Glomerular endothelial cell (primary cell): ENCODE results near the gene FRMPD4. TPM values are rescaled to one million over a fixed set of nuclear protein-coding genes. Genes with fewer than 3 reads are reported as not detected.
"Not testable (repeated sequence)": the region's sequence is repeated elsewhere in the genome, so short reads cannot be mapped to it uniquely, and the experiment has no call there.

Experiments used
- DNase-seq: peaks from one replicate; pipeline ENCODE4 v3.0.0-alpha.2; 2011; ENCODE audit warnings: low read depth, low spot score; ENCODE audit errors: extremely low read depth
- total RNA-seq: library from RNA; depleted of rRNA; stranded (reverse); fragments of >200 nt; gene quantifications from 2 replicates; pipeline ENCODE4 v1.2.3, GENCODE V29; 2015

FRMPD4 gene
- total RNA-seq = not detected in 2 replicates

GRCh38 chrX:12138361-12139313, at the start of gene FRMPD4:
Gene FRMPD4, plus strand, starts transcription at chrX:12138473. Its CDS starts 499 bp downstream, at chrX:12138972.
- no peak for DNase-seq

DNA sequence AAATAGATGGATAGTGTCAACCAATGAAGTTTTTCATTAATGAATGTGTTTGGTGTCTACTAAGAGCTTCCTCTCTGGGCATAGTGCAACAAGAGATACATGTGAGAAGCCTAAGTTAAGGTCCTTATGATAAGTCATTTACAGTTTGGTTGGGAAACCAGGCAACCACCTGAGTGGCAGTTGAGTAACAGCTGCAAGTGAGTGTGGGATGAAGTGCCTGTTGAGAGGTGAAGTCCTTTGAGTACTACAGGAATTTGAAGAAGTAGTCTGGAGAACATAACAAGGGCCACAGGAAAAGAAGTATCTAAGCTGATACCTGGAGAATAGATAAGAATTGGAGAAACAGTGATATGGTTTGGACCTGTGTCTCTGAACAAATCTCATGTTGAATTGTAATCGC, 48.5 kb upstream of the FRMPD4 start:
- DNase-seq = no peak

DNA sequence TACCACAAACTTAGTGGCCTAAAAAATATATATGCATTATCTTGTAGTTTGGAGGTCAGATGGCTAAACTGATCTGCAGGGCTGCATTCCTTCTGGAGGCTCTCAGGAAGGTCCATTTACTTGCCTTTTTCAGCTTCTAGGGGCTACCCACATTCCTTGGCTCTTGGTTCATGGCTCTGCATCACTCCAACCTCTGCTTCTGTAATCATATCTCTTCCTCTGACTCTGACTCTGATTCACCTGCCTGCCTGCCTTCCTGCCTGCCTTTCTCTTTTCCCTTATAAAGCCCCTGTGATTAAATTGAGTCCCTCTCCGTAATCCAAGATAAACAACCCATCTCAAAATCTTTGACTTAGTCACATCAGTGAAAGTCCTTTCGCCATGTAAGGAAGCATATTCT, 25.0 kb upstream of the FRMPD4 start:
- no peak for DNase-seq

DNA sequence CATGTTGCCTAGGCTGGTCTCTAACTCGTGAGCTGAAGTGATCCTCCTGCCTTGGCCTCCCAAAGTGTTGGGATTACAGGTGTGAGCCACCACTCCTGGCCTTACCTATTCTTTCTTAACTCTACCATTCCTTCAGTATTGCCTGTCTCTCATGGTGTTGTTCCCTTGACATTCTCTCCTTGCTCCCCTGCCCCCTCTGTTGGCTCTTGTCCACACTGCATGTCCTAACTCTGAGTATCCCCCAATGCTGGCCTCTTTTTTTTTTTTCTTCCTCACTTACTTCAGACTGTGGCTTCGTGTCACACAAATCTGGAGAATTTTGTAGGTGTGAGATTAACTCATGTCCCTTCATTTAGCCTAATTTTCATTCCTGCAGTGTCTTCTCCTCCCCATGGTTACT, 22.9 kb upstream of the FRMPD4 start:
- no peak for DNase-seq

GRCh38 chrX:12118134-12118533, 20.1 kb upstream of the FRMPD4 start:
- no peak for DNase-seq

DNA sequence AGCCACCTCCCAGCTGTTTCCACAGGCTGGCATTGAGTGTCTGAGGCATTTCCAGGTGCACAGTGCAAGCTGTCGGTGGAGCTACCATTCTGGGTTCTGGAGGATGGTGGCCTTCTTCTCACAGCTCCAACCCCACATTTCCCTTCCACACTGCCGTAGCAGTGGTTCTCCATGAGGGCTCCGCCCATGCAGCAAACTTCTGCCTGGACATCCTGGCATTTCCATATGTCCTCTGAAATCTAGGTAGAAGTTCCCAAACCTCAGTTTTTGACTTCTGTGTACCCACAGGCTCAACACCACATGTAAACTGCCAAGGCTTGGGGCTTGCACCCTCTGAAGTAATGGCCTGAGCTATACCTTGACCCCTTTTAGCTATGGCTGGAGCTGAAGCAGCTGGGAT, 10.3 kb upstream of the FRMPD4 start:
- no peak for DNase-seq

DNA sequence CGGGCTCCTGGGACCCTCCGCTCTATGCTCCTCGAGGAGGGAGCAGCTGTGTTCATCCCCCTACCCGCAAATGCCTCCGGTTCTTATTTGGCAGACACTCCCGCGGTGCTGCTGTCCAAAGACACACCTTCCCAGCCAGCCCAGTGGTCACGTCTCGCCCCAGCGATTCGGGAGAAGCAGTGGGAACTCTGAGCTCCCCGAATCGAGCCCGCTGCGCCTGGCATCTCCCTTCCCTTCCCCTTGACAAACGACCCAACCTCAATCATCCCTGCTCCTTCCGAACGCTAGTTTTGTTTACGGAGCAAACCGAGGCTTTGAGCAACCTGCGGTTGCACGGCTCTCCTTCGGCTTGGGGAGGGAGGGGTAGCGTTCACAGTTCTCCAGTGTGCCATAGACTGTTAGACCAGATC, 317 bp upstream of the FRMPD4 start:
- no peak for DNase-seq

GRCh38 chrX:12139934-12140611, 1.8 kb downstream of the FRMPD4 start:
- DNase-seq = no peak

- no peak for DNase-seq
Measured at GRCh38 chrX:12141511-12141910, 3.2 kb downstream of the FRMPD4 start.

GRCh38 chrX:12142661-12143060, 4.4 kb downstream of the FRMPD4 start:
- no peak for DNase-seq

DNA sequence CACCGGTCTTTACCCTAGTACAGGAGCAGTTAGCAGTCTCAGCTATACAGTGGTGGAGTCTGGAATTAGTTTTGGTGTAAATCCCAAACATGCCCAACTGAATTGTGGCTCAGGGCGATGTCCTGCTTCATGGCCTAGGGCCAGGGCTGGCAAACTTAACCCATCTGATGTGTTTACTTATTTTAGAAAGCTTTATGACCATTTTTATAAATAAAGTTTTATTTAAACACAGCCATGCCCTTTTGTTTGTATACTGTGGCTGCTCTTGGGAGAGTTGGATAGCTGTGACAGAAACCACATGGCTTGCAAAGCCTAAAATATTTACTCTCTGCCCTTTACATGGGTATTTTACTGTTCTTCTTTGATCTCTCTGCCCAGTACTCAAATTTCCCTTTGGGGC, 7.1 kb downstream of the FRMPD4 start:
- DNase-seq = no peak

DNA sequence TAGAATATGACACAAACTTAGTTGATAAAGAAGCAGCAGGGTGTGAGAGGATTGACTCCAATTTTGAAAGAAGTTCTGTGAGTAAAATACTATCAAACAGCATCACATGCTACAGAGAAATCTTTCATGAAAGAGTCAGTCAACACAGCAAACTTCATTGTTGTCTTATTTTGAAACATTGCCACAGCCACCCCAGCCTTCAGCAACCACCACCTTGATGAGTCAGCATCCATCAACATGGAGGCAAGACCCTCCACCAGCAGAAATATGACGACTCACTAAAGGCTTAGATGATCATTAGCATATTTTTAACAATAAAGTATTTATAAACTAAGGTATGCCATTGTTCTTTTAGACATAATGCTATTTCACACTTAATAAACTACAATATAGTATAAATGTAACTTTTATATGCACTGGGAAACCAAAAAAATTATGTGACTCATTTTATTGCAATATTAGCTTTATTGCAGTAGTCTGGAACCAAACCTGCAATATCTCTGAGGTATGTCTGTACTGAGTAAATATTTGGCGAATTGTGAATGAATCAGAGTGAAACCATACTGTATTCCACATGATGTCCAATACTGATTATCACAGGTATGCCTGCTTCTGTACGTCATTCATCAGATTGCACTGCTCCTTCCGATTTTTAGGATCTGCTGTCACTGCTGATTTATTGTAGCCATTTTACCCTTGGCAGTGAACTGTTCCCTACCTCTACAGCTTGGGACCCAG, 11.6 kb downstream of the FRMPD4 start:
- no peak for DNase-seq

DNA sequence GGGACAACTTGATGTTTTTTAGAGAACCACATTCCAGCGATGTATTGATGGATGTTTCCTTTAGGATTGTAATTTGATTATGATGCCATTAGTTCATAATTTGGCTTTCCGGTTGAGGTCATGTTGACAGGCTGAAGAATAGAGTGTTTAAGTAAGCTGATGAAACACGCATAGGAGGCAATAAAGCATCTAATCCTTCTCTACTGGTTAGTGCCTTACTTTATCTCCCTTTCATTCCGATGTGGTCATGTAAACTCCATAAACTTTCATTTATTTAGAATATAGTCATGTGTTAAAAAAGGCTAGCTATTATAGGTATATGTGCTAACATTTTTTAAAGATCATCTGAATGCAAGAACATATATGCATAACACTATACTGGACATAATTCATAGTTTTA, 15.0 kb downstream of the FRMPD4 start:
- DNase-seq = no peak

- DNase-seq = no peak
Measured at GRCh38 chrX:12153741-12154140, 15.5 kb downstream of the FRMPD4 start.

GRCh38 chrX:12159799-12160198, 21.5 kb downstream of the FRMPD4 start:
- no peak for DNase-seq

DNA sequence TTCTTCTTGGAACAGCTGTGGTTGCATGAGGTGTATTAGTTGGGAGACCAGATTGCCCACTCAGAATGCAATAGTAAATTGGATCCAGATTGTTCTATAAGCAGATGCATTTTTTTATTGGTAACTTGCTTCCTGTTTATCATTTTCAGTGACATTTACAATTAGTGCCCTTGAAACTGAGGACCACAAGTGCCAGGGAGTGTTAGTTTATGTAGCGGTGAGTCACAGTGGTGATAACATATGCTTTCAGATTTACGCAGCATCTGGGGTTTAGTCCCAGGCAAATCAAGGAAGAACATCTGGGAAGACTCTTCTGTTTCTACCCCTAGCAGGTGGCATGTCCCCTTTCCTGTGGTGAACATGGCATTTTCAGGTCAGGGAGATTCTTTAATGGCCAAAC, 24.1 kb downstream of the FRMPD4 start:
- DNase-seq = no peak

- DNase-seq = not testable (repeated sequence)
Measured at GRCh38 chrX:12164180-12164579, 25.9 kb downstream of the FRMPD4 start.

DNA sequence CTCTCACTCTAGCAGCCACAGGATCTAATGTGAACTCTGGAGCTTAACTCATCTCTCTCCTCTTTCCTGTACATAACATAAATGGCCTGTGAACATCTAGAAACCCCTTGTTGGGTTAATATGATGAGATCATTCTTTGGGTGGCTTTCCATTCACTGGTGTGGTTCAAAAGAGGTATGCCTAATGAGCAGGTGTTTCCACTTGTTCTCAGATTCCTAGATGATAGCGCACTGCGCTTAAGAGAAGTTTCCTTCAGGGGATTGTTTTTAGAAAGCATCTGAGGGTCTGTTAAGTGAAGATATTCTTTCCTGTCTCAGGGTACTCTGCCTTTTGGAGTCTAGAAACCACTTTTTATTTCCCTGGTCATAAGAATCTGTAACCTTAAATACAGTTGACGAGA, 32.5 kb downstream of the FRMPD4 start:
- DNase-seq = no peak

DNA sequence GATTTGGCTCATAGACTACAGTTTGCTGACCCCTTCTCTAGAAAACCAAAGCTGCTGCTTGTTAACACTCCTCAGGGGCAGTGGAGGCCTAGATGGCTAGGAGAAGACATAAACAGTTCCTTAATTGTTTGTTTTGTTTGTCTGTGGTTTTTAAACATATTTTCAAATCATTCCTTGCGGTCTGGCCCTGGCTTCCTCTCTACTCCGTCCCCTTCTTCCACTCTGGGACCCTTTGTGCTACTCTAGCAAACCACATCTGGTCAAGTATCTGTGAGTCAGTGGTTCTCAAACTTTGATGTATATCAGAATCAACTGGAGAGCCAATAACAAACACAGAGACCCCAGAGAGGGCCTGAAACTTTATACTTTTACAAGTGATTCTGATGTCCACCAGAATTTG, 36.1 kb downstream of the FRMPD4 start:
- DNase-seq = no peak

DNA sequence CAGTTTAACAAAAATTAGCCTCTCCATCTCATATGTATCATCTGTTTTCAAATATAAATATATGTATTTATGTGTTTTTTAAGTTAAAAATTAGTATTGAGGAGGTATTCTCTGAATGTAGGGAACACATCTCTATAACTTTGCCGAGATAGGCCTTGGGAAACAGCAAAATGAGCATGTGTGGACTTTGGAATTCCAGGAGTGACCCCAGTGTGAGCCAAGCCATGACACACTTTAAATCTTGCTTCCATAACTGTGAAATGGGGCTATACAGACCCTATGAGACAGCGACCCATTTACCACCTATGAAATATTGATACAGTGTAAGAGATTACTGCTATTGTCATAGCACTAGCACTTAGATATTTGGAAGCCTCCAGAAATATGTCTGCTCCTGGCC, 58.8 kb downstream of the FRMPD4 start:
- no peak for DNase-seq

GRCh38 chrX:12206413-12206812, 68.1 kb downstream of the FRMPD4 start:
- no peak for DNase-seq
